Stimulated activated CD4-positive, alpha-beta T cell treated with anti-CD3 and anti-CD28 coated beads, Interleukin-2, amount 100 ng/mL, for 4 hours (primary cell): Measurements from ENCODE around the gene C5orf15.
A peak's percentile ranks its signal among the peaks of the same experiment; 100 is the strongest.
"Not testable (repeated sequence)": the region's sequence is repeated elsewhere in the genome, so short reads cannot be mapped to it uniquely, and the experiment has no call there.

Experiments used
- DNase-seq: peaks from one replicate; pipeline ENCODE4 v3.0.0-alpha.2; 2020; ENCODE audit warnings: low read depth

The C5orf15 gene

GRCh38 chr5:133962801-133963476 is 5.5 kb downstream of the C5orf15 start:
- no peak for DNase-seq

GRCh38 chr5:133962131-133962530 is 6.3 kb downstream of the C5orf15 start:
- no peak for DNase-seq

- no peak for DNase-seq
Measured at GRCh38 chr5:133959643-133960042, 8.8 kb downstream of the C5orf15 start.

GRCh38 chr5:133957591-133957990 is 10.8 kb downstream of the C5orf15 start:
- no peak for DNase-seq

- DNase-seq = no peak
Measured at GRCh38 chr5:133957080-133957479, 11.3 kb downstream of the C5orf15 start.

- DNase-seq = not testable (repeated sequence)
Measured at GRCh38 chr5:133956196-133956595, 12.2 kb downstream of the C5orf15 start.

GRCh38 chr5:133953568-133954145 is 14.8 kb downstream of the C5orf15 start:
- no peak for DNase-seq

GRCh38 chr5:133952729-133953567 is 15.5 kb downstream of the C5orf15 start:
- DNase-seq = no peak

GRCh38 chr5:133950821-133951612 is 17.4 kb downstream of the C5orf15 start:
- DNase-seq = no peak

GRCh38 chr5:133948721-133949120 is 19.7 kb downstream of the C5orf15 start:
- DNase-seq = no peak

GRCh38 chr5:133947431-133947841 is 21.0 kb downstream of the C5orf15 start:
- DNase-seq = no peak

GRCh38 chr5:133945568-133945967 is 22.9 kb downstream of the C5orf15 start:
- no peak for DNase-seq

- DNase-seq = peak; percentile 11
Measured at GRCh38 chr5:133944263-133945185, 23.9 kb downstream of the C5orf15 start.

- no peak for DNase-seq
Measured at GRCh38 chr5:133943475-133943817, 25.0 kb downstream of the C5orf15 start.

GRCh38 chr5:133942614-133943474 is 25.6 kb downstream of the C5orf15 start:
- no peak for DNase-seq

GRCh38 chr5:133941456-133942196 is 26.8 kb downstream of the C5orf15 start:
- no peak for DNase-seq

GRCh38 chr5:133939668-133940067 is 28.8 kb downstream of the C5orf15 start:
- no peak for DNase-seq

GRCh38 chr5:133938929-133939328 is 29.5 kb downstream of the C5orf15 start:
- DNase-seq = no peak

- DNase-seq = no peak
Measured at GRCh38 chr5:133938039-133938821, 30.2 kb downstream of the C5orf15 start.
